ENCODE data around the gene CSMD2. TPM values are rescaled to one million over a fixed set of nuclear protein-coding genes. Genes with fewer than 3 reads are reported as not detected.

CSMD2 gene
- total and polyA plus RNA-seq, 8 donors = 0.20 to 0.81 (median 0.47) TPM

DNA sequence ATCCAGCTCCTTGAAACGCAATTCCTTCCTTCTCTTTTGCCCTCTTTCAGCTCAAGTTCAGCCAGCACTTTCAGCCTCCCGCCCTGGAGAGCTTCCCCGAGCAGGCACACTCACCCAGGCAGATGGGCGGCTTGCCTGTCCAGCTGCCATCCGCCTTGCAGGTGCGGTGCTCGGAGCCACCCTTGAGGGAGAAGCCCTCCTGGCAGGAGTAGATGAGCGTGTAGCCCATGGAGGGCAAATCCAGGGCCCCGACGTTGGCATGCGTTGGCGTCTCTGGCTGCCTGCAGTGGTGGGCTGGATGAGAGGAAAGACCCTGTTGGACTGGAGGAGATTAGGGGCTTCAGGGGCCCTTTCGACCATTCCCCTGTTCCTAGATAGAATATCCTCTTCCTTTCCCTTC lies 632.1 kb downstream of the CSMD2 start:
- H3K27ac ChIP-seq = no peak overlapping the region
- H3K36me3 ChIP-seq = no peaks in the 10 kb centered on the region
- H3K27me3 ChIP-seq = no peaks in the 10 kb centered on the region
- H3K9me3 ChIP-seq = no peaks in the 10 kb centered on the region
- TF ChIP-seq, protein P1, sequence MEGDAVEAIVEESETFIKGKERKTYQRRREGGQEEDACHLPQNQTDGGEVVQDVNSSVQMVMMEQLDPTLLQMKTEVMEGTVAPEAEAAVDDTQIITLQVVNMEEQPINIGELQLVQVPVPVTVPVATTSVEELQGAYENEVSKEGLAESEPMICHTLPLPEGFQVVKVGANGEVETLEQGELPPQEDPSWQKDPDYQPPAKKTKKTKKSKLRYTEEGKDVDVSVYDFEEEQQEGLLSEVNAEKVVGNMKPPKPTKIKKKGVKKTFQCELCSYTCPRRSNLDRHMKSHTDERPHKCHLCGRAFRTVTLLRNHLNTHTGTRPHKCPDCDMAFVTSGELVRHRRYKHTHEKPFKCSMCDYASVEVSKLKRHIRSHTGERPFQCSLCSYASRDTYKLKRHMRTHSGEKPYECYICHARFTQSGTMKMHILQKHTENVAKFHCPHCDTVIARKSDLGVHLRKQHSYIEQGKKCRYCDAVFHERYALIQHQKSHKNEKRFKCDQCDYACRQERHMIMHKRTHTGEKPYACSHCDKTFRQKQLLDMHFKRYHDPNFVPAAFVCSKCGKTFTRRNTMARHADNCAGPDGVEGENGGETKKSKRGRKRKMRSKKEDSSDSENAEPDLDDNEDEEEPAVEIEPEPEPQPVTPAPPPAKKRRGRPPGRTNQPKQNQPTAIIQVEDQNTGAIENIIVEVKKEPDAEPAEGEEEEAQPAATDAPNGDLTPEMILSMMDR (IDR thresholded peaks at IDR 0.05) = no peak
- intact Hi-C loops (cut with DNase I) = no loop called here
- H3K4me1 ChIP-seq = no peaks in the 10 kb centered on the region
- no peak for DNase-seq
- no peak overlapping the region for H3K4me3 ChIP-seq
- ATAC-seq = no peak

DNA sequence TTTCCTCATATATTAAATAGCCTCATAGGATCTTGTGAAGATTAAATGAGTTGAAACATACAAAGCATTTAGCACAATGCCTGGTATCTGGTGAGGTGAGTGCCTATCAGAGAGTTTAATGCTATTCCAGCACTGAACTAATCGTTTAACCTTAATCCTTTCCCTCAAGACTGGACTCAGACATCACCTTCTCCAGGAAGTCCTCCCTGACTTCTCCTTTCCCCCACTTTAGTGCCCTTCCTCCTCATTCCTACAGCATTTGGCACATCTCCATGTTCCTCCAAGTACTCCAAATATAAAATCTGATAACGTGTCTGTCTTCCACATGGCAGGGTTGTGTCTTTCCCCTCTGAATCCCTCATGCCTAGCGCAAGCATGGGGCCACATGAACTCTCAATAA lies 632.8 kb downstream of the CSMD2 start:
- ATAC-seq = no peak
- H3K27ac ChIP-seq = no peak overlapping the region
- no peaks in the 10 kb centered on the region for H3K4me1 ChIP-seq
- no peak overlapping the region for H3K4me3 ChIP-seq
- H3K9me3 ChIP-seq = no peaks in the 10 kb centered on the region
- no peaks in the 10 kb centered on the region for H3K27me3 ChIP-seq
- intact Hi-C loops (cut with DNase I) = no loop called here
- no peak for DNase-seq
- no peaks in the 10 kb centered on the region for H3K36me3 ChIP-seq
- TF ChIP-seq, protein P1 (IDR thresholded peaks at IDR 0.05) = no peak

DNA sequence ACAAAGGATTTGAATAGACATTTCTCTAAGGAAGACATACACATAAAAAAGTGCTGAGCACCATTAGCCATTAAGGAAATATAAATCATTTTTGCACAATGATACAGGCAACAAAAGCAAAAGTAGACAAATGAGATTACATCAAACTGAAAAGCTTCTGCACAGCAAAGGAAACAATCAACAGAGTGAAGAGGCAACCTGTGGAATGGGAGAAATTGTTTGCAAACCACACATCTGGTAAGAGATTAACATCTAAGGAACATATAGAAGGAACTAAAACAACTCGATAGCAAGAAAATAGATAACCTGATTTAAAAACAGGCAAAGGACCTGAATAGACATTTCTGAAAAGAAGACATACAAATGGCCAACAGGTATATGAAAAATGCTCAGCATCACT lies 635.1 kb downstream of the CSMD2 start:
- Histone ChIP-seq H3K27me3 (no peaks in the 10 kb centered on the region), H3K36me3 (no peaks in the 10 kb centered on the region), H3K27ac (no peak overlapping the region), H3K4me3 (no peak overlapping the region), H3K4me1 (no peaks in the 10 kb centered on the region), H3K9me3 (no peaks in the 10 kb centered on the region)
- intact Hi-C loops (cut with DNase I) = no loop called here
- DNase-seq (no peak), ATAC-seq (no peak)
- TF ChIP-seq, protein P1 (IDR thresholded peaks at IDR 0.05) = no peak

DNA sequence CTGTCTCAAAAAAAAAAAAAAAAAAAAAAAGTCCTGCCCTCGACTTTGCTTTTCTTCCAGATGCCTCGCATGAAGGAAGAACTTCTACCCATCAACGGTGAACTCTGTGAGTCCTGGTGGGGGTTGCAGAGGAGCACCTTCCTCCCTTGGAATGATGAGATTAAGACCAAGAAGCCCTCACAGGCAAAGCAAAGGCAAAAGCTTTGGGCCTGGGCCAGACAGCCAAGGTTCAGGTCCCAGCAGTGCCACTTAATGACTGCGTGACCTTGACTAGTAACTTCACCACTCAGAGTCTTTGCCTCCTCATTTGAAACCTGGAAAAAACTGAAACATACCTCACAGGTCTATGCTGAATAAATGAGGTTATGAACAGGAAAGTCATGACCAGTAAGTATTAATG lies 637.1 kb downstream of the CSMD2 start:
- H3K9me3 ChIP-seq = no peaks in the 10 kb centered on the region
- ATAC-seq (no peak), DNase-seq (no peak)
- no peaks in the 10 kb centered on the region for H3K36me3 ChIP-seq
- intact Hi-C loops (cut with DNase I) = no loop called here
- no peak overlapping the region for H3K4me3 ChIP-seq
- no peaks in the 10 kb centered on the region for H3K4me1 ChIP-seq
- H3K27ac ChIP-seq = no peak overlapping the region
- TF ChIP-seq, protein P1 (IDR thresholded peaks at IDR 0.05) = no peak
- no peaks in the 10 kb centered on the region for H3K27me3 ChIP-seq

GRCh38 chr1:33524586-33524985 lies 640.4 kb downstream of the CSMD2 start:
- H3K27ac ChIP-seq = no peak overlapping the region
- no peaks in the 10 kb centered on the region for H3K27me3 ChIP-seq
- no peaks in the 10 kb centered on the region for H3K9me3 ChIP-seq
- H3K36me3 ChIP-seq = no peaks in the 10 kb centered on the region
- H3K4me3 ChIP-seq = no peak overlapping the region
- ATAC-seq (no peak), DNase-seq (no peak)
- H3K4me1 ChIP-seq = no peaks in the 10 kb centered on the region
- intact Hi-C loops (cut with DNase I) = no loop called here
- TF ChIP-seq, protein P1 (IDR thresholded peaks at IDR 0.05) = no peak
